Stimulated activated naive CD8-positive, alpha-beta T cell treated with anti-CD3 and anti-CD28 coated beads, Interleukin-15, Interleukin-2, amounts not matched to agents 100 U/mL and 50 U/mL, for 24 hours (primary cell): Measurements from ENCODE around the gene ERI3.

ENCODE experiments used
- ATAC-seq: fragments of 150-1000 bp; cut with Tn5 transposase; one replicate; pipeline ENCODE4 v1.10.0; 2021
- DNase-seq: peaks from one replicate; pipeline ENCODE4 v3.0.0; 2021

ERI3 gene

DNA sequence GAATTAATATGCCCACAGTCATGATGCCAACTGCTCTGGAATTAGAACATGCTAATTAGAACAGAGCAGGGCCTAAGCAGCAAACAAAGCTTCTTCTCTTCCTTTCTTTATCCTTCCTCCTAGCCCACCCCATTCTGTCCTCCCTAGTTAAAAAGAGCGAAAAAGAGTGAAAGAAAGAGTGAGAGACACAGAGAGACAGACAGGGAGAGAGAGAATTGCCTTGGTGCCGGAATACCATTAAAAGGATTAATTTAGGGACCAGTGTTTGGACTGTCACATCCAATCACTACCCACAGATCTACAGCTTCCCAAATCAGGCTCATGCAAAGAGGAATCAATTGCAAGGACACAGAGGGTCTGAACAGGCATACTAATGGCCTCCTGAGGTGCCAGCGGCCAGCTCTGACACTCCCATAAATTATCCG, 7.0 kb downstream of the ERI3 start:
- no peak for ATAC-seq
- no peak for DNase-seq

DNA sequence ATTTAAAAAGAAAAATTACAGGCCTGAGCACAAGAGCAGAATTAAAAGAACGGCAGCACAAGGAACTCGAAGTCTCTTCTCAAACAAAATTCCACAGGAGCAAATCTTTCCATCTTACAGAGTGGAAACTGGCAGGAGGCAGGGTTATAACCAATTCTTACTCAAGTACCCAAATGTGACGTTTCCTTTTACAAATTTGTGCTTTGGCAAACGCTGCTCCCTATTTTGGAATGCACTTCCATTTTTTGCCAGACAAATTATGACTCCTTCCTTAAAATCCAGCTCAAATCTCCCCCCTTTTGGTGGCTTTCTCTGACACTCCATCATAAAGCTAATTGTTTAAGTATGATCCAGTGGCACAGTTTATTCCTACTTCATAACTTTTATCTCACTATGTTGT, 7.8 kb downstream of the ERI3 start:
- no peak for ATAC-seq
- DNase-seq: no peak

DNA sequence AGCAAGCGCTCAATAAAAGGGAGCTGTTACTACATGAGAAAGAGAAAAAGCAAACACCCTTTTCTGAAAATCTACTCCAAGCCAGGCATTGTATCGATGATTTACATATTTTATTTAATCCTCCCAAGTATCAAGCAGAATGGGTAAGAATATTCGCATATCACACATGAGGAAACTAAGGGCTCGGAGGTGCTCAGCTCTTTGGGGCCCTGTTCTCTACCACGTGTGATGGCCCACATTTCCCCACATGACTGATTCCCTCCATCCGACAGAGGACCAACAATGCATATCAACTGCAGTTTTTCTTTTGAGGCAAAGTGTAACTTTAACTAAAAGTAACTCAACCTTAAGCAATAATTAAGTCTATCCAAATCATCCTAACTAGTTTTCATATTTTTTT, 8.2 kb downstream of the ERI3 start:
- no peak for ATAC-seq

DNA sequence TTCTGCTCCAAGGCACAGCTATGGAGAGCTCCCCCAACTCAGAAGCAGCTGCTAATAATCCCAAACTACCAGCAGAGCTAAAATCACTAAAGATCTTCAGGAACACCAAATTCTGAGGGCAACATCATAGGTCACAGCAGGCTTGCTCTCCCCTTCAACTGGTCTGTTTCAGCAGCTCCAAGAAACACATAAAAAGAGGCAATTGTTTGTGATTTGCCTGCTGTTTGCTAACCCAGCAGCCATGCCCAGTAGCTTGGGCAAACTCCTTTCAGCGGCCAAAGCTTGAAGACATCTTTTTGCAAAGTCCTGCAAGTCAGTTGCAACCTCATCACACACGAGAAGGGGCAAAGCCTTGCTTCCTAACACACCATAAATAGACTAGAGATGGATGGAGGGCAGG, 8.9 kb downstream of the ERI3 start:
- ATAC-seq (no peak), DNase-seq (no peak)

More for the DNA sequence above, 8.2 kb downstream of the ERI3 start:
- DNase-seq: no peak

- ATAC-seq: no peak
- no peak for DNase-seq
Observed at GRCh38 chr1:44345187-44345775, 9.8 kb downstream of the ERI3 start.

DNA sequence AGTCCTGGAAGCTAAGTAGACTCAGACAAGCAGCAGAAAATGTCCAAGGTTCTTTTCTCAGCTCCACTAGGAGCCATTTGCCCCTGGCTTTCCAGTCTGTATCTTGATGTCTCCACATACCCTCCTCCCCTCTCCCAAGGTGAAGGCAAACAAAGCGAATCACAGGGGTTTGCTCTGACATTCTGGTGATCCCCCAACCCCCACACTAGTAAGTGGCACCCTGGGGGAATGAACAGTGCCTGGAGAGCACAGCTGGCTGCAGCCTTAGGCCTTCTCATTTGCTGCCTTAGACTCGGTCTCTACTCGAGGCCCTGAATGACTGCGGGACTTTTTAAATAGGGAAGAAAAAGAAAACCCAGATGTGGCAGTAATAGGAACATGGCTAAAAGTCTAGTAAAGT, 15.3 kb downstream of the ERI3 start:
- no peak for DNase-seq
- no peak for ATAC-seq

GRCh38 chr1:44338136-44338535, 16.9 kb downstream of the ERI3 start:
- ATAC-seq (no peak), DNase-seq (no peak)

GRCh38 chr1:44336668-44337067, 18.4 kb downstream of the ERI3 start:
- ATAC-seq: no peak
- no peak for DNase-seq

DNA sequence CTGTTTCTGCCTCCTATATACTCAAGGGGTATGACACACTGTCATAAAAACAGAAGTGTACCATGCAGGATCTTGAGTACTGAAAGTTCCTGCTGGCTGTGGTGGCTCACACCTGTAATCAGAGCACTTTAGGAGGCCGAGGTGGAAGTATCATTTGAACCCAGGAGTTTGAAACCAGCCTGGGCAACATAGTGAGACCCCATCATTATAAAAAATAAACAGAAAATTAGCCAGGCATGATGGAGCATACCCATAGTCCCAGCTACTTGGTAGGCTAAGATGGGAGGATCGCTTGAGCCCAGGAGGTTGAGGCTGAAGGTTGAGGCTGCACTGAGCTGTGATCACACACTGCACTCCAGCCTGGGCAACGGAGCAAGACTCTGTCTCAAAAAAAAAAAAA, 20.1 kb downstream of the ERI3 start:
- DNase-seq (no peak), ATAC-seq (no peak)

- no peak for DNase-seq
- no peak for ATAC-seq
Observed at GRCh38 chr1:44333376-44333775, 21.7 kb downstream of the ERI3 start.

GRCh38 chr1:44332505-44332904, 22.6 kb downstream of the ERI3 start:
- no peak for DNase-seq
- ATAC-seq: no peak

GRCh38 chr1:44330935-44331334, 24.1 kb downstream of the ERI3 start:
- DNase-seq (no peak), ATAC-seq (no peak)

GRCh38 chr1:44328671-44329416, 26.2 kb downstream of the ERI3 start:
- ATAC-seq (no peak), DNase-seq (no peak)

- DNase-seq (no peak), ATAC-seq (no peak)
Observed at GRCh38 chr1:44327679-44328491, 27.2 kb downstream of the ERI3 start.

DNA sequence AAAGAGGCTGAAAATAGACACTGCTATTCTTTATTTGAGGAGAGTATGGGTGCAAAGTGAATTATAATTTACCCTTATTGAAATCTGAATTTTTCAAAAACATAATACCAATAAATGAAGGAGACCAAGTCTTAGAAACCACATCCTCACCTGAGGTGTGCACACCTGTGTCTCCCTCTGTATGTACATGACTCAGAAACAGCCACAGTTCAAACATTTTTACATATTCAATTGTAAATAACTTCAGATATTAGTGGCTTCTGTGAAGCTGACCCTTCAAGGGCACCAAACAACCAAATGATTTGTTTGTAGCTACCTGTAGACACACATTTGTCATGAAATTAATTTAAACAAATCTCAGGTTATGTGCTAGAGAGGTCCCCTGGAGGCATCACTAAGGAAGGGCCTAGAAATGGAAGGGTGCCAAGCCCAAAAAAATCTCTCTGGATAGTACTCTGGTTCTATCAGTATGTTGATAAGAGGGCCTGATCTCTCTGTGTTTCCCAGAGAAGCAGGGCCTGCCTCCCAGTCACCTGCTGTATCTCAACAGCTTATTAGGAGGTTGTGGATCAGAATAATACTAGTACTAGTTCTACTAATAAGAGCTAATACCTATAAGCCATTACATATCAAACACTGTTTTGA, 28.1 kb downstream of the ERI3 start:
- no peak for DNase-seq
- ATAC-seq: no peak

DNA sequence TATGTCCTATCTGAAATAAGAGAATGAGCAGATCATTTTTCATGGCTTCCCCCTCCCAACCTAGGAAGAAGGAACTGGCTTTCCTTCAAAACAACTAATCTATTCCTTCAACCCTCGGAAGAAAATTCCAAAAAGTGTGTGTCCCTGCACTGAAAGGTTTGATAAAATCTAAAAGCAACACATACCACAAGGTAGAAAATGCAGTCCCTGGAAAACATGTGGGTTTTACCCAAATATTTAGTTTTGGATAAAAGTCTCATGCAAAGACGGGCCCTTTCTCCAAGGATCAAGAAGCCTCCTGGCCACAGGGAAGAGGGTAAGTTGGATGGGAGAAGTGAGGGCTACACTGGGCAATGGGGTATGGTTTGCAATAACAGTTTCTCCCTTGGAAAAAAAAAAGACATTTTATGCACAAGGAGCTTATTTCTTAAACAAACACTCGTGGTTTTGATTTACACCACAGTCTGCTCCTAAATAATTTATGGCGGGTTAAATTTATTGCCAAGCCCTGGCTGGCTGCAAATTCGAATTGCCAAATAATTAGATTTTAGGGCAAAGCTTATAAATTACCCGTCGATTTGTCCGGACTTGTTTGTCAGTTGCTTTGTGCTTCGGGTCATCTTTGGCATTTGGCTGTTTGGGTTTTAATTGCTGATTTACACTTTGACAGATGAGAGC, 28.9 kb downstream of the ERI3 start:
- DNase-seq: no peak
- no peak for ATAC-seq

DNA sequence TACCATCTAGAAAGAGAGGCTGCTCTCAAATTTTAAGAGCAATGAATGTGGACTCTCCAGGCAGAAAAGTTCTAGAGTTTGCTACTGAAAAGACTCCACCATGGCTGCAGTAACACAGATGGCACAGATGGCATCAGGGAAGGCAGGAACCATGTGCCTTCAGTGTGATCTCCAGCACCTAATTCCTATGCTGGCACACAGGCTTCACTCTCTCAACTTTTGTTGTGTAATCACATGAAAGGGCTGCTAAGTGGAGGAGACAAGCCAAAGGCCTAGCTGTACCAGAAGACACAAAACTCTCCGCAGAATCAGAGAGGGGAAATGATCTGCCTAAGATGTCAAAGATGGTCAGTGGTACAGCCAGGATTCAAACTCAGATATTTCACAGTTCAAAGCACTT, 31.1 kb downstream of the ERI3 start:
- ATAC-seq: no peak

GRCh38 chr1:44322367-44322766, 32.7 kb downstream of the ERI3 start:
- no peak for ATAC-seq
- no peak for DNase-seq

More for the DNA sequence above, 31.1 kb downstream of the ERI3 start:
- DNase-seq: no peak

DNA sequence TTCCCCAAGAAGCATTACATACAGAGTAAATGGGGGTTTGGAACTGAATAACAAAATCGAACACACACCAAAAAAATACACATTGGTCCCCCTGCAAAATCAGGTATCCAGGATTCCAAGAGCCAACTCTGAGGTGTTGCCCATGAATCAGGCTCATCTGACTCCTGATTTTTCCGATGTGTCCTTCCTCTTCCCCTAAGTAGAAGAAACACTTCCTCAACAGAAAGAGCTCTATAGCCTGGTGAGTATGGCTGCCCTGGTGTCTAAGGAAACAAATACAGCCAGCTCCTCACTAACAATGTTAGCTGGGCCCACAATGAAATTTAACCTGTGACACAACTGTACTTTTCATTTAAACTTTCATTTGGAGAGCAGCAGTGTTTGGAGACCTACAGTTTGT, 33.6 kb downstream of the ERI3 start:
- no peak for DNase-seq
- ATAC-seq: no peak

- DNase-seq (peak; percentile 59), ATAC-seq (no peak)
Observed at GRCh38 chr1:44318097-44319088, 36.7 kb downstream of the ERI3 start.

GRCh38 chr1:44316231-44316759, 38.8 kb downstream of the ERI3 start:
- no peak for ATAC-seq

More at GRCh38 chr1:44316231-44316759, 38.8 kb downstream of the ERI3 start:
- DNase-seq: no peak
